Uterus (tissue), 4 donors: ENCODE data around the gene CADM2. TPM values are rescaled to one million over a fixed set of nuclear protein-coding genes. Genes with fewer than 3 reads are reported as not detected.

Experiments
- DNase-seq, 2 donors: peaks; one replicate each; pipeline ENCODE4 v3.0.0-alpha.2; 2019 to 2020
- H3K27ac ChIP-seq, 2 donors: fragments of 200-600 bp; sonication (generic); 1 replicate in 1 of 2; 2 replicates in 1 of 2; pipeline ENCODE4 v1.5.1; 2016 to 2018
- H3K27me3 ChIP-seq, 2 donors: fragments of 200-600 bp; sonication (generic); one replicate each; pipeline ENCODE4 v1.5.1; 2018 to 2019; ENCODE audit warnings: control low read depth in 1 of 2
- H3K36me3 ChIP-seq, 2 donors: fragments of 200-600 bp; sonication (generic); one replicate each; pipeline ENCODE4 v1.5.1; 2019; ENCODE audit warnings: control low read depth in 1 of 2
- H3K4me1 ChIP-seq, 2 donors: fragments of 200-600 bp; sonication (generic); one replicate each; pipeline ENCODE4 v1.5.1; 2018 to 2019; ENCODE audit warnings: control low read depth in 1 of 2
- H3K4me3 ChIP-seq, 2 donors: fragments of 200-600 bp; sonication (generic); 1 replicate in 1 of 2; 2 replicates in 1 of 2; pipeline ENCODE4 v1.5.1; 2018 to 2019; ENCODE audit warnings: mild to moderate bottlenecking in 1 of 2
- H3K9me3 ChIP-seq, 2 donors: fragments of 200-600 bp; sonication (generic); one replicate each; pipeline ENCODE4 v1.5.1; 2019; ENCODE audit warnings: control low read depth in 1 of 2
- POLR2A ChIP-seq, 2 donors: fragments of 450-650 bp; IDR thresholded peaks; one replicate each; pipeline ENCODE4 v1.6.1; 2016; ENCODE audit warnings: antibody characterized with exemption in 2 of 2, mild to moderate bottlenecking in 1 of 2, moderate library complexity in 1 of 2
- intact Hi-C: fragments of 100-400 bp; cut with DNase I; formaldehyde crosslinking; loops from one replicate; pipeline ENCODE4 v1.15.1; 2023; ENCODE audit warnings: low total_unique reads
- total RNA-seq, 4 donors: library from RNA; depleted of rRNA in 3 of 4; stranded (reverse); fragments of >200 nt in 3 of 4; gene quantifications; one replicate each; pipeline versions ENCODE4 v1.1.0 to v1.2.4, GENCODE V29; 2014 to 2023
- TF ChIP-seq, protein P1 (sequence below), 4 experiments: fragments of 200-600 bp in 2 of 4; fragments of 450-650 bp in 2 of 4; sonication (generic) in 2 of 4; IDR thresholded peaks; one replicate each; pipeline ENCODE4 v1.5.1; 2016 to 2019; ENCODE audit warnings: antibody characterized with exemption in 4 of 4, mild to moderate bottlenecking in 2 of 4, moderate library complexity in 1 of 4
- donor health status: DM: yes; HTN: yes; CAD: no.

CADM2 gene
- total RNA-seq, 4 donors from 2014 or later, result 0.29 to 6.6 (median 0.85) TPM; not detected in 1

DNA sequence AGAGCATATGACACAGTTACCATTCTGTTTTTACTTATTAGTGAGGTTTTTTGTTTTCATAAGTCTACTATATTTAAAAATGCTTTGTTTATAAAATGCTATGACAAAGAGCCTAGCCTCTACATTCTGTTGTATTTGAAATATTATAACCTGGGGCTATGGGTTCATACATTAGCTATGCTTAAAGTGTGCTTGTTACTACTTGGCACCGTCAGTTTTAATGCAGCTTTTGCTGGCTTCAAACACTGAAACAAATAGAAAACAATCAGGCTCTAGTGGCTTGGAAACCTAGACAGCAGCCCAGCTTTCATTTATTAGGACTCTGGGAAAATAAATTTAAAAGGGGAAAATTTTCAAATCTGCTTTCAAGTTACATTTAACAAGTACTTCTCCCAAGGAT, 635.9 kb downstream of the CADM2 start:
- intact Hi-C loops, result no loop called here
- TF ChIP-seq, protein P1, sequence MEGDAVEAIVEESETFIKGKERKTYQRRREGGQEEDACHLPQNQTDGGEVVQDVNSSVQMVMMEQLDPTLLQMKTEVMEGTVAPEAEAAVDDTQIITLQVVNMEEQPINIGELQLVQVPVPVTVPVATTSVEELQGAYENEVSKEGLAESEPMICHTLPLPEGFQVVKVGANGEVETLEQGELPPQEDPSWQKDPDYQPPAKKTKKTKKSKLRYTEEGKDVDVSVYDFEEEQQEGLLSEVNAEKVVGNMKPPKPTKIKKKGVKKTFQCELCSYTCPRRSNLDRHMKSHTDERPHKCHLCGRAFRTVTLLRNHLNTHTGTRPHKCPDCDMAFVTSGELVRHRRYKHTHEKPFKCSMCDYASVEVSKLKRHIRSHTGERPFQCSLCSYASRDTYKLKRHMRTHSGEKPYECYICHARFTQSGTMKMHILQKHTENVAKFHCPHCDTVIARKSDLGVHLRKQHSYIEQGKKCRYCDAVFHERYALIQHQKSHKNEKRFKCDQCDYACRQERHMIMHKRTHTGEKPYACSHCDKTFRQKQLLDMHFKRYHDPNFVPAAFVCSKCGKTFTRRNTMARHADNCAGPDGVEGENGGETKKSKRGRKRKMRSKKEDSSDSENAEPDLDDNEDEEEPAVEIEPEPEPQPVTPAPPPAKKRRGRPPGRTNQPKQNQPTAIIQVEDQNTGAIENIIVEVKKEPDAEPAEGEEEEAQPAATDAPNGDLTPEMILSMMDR (IDR thresholded peaks at IDR 0.05), result no peak
- no peak for TF ChIP-seq POLR2A (IDR thresholded peaks at IDR 0.05)
- Histone ChIP-seq H3K27ac (no peak overlapping the region), H3K27me3 (no peaks in the 10 kb centered on the region), H3K4me1 (no peaks in the 10 kb centered on the region), H3K4me3 (no peak overlapping the region), H3K36me3 (no peaks in the 10 kb centered on the region), H3K9me3 (no peaks in the 10 kb centered on the region)
- DNase-seq, result no peak

DNA sequence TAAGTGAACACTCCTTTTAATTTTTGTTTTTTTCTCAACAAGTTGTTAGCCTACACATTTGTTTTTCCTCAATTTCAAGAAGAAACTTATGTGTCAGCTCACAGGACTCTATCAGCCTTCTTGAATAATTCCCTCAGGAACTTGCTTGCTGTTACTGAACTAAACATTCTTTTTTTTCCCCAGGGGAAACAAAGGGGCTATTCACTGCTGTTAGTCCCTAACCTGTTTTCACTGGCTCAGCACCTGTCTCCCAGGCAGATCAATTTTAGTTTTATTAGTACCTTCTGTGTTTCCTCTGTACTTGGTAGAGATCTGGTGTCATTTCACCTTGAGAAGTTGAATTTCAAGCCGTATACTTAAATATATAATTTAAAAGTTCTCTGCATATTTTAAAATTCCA, 644.6 kb downstream of the CADM2 start:
- no peak overlapping the region for H3K27ac ChIP-seq
- intact Hi-C loops, result no loop called here
- no peaks in the 10 kb centered on the region for H3K27me3 ChIP-seq
- H3K4me1 ChIP-seq, result no peaks in the 10 kb centered on the region
- DNase-seq, result no peak
- H3K36me3 ChIP-seq, result no peaks in the 10 kb centered on the region
- H3K4me3 ChIP-seq, result no peak overlapping the region
- H3K9me3 ChIP-seq, result no peaks in the 10 kb centered on the region
- TF ChIP-seq POLR2A (IDR thresholded peaks at IDR 0.05), result no peak

DNA sequence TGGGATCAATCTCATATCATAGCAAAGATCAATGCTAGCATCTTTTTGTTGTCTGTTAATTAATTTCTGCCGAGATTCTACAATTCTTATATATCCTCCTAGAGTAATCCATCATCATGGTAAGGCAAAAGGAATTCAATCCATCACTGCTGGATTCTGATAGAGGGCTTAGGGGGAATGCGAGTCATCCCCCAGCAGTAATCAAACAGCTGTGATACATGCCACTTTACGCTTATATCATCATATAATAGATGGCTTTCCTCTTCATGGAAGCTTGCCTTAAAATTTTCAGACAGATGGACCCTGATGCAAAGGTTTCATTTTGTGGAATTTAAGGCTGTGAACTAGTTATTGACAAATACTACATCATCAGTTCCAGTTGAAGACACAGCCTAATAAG, 645.9 kb downstream of the CADM2 start:
- Histone ChIP-seq H3K27ac (no peak overlapping the region), H3K4me1 (no peaks in the 10 kb centered on the region), H3K27me3 (no peaks in the 10 kb centered on the region), H3K4me3 (no peak overlapping the region), H3K9me3 (no peaks in the 10 kb centered on the region), H3K36me3 (no peaks in the 10 kb centered on the region)
- intact Hi-C loops, result no loop called here
- TF ChIP-seq POLR2A (IDR thresholded peaks at IDR 0.05), result no peak
- TF ChIP-seq, protein P1 (IDR thresholded peaks at IDR 0.05), result no peak
- DNase-seq, result no peak

- intact Hi-C loops, result no loop called here
- Histone ChIP-seq H3K9me3 (no peaks in the 10 kb centered on the region), H3K27ac (no peak overlapping the region), H3K36me3 (no peaks in the 10 kb centered on the region), H3K27me3 (no peaks in the 10 kb centered on the region), H3K4me1 (no peaks in the 10 kb centered on the region), H3K4me3 (no peak overlapping the region)
- no peak for DNase-seq
- TF ChIP-seq, protein P1 (IDR thresholded peaks at IDR 0.05), result no peak
- TF ChIP-seq POLR2A (IDR thresholded peaks at IDR 0.05), result no peak
Measured at GRCh38 chr3:85605066-85605465, 646.3 kb downstream of the CADM2 start.

- Histone ChIP-seq H3K4me3 (no peak overlapping the region), H3K4me1 (no peaks in the 10 kb centered on the region), H3K27me3 (no peaks in the 10 kb centered on the region), H3K36me3 (no peaks in the 10 kb centered on the region), H3K27ac (no peak overlapping the region), H3K9me3 (no peaks in the 10 kb centered on the region)
- DNase-seq, result no peak
- TF ChIP-seq, protein P1 (IDR thresholded peaks at IDR 0.05), result no peak
- TF ChIP-seq POLR2A (IDR thresholded peaks at IDR 0.05), result no peak
- intact Hi-C loops, result no loop called here
Measured at GRCh38 chr3:85626662-85627061, 667.9 kb downstream of the CADM2 start.

- no peak overlapping the region for H3K4me3 ChIP-seq
- no peak for DNase-seq
- intact Hi-C loops, result no loop called here
- H3K27me3 ChIP-seq, result no peaks in the 10 kb centered on the region
- no peak overlapping the region for H3K27ac ChIP-seq
- H3K9me3 ChIP-seq, result no peaks in the 10 kb centered on the region
- no peaks in the 10 kb centered on the region for H3K36me3 ChIP-seq
- TF ChIP-seq POLR2A (IDR thresholded peaks at IDR 0.05), result no peak
- TF ChIP-seq, protein P1 (IDR thresholded peaks at IDR 0.05), result no peak
- H3K4me1 ChIP-seq, result no peaks in the 10 kb centered on the region
Measured at GRCh38 chr3:85627932-85628331, 669.1 kb downstream of the CADM2 start.
